Measurements from ENCODE around the gene MFSD6L.
"Not testable (repeated sequence)": the region's sequence is repeated elsewhere in the genome, so short reads cannot be mapped to it uniquely, and the experiment has no call there.

MFSD6L gene

DNA sequence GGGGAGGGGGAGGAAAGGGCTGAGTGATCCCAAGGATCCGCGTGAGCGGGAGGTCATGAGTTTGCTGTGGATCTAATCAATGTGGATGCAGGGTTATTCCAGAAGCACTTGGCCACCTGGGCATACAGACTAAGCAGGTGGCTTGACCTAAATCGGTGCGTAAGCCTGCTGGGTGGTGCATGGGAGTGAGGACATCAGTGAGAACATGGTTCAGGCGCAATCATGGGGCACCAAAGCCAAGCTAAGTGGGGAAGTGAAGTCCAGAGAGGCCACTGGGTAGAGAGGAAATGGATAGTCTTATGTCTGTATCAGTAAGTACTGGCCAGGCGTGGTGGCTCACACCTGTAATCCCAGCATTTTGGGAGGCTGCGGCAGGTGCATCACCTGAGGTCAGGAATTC lies 18.9 kb upstream of the MFSD6L start:
- no peak for TF ChIP-seq CTCF (IDR thresholded peaks at IDR 0.05; ENCODE audit: low read depth, low read length, missing control alignments)
- no peak for DNase-seq (ENCODE audit: low read depth)
- no peak overlapping the region for H3K4me3 ChIP-seq (ENCODE audit: low read depth, low read length)

GRCh38 chr17:8806926-8807550 lies 7.9 kb upstream of the MFSD6L start:
- H3K4me3 ChIP-seq (ENCODE audit: low read depth, low read length), result no peak overlapping the region
- no peak for TF ChIP-seq CTCF (IDR thresholded peaks at IDR 0.05; ENCODE audit: low read depth, low read length, missing control alignments)

DNA sequence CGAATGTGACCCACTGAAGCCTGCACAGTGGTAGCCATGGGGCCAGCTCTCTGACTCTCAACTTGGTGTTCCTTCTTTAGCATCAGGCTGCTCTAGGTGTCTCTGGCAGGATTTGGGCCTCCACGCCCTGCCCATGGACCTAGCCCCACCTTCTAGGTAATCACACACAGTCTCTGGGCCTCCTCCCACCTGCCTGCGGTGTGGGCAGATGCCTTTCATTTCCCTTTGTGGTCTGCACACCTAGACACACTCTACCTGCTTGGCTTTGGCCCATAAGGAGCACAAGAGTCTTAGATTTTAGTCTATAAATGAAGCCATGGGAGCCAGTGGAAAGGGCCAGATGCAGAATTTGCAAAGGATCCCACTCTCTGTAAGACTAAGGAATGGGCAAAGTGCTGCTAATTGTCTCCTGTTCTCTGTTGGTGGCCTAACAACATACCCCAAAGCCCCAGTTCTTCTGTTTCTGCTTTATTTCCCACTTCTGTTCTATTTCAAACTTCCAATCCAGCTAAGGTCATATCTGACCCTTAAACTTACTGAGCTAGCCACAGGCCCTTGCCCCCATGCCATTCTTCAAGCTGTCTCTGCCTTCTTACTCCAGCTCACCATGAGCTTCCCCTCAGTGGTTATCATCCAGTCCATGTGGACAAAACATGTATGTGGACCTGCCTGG lies 7.2 kb upstream of the MFSD6L start:
- TF ChIP-seq CTCF (IDR thresholded peaks at IDR 0.05; ENCODE audit: low read depth, low read length, missing control alignments), result no peak
- H3K4me3 ChIP-seq (ENCODE audit: low read depth, low read length), result no peak overlapping the region
- DNase-seq (ENCODE audit: low read depth), result peak; percentile 42

More at GRCh38 chr17:8806926-8807550, 7.9 kb upstream of the MFSD6L start:
- DNase-seq (ENCODE audit: low read depth), result peak; percentile 98

- H3K4me3 ChIP-seq (ENCODE audit: low read depth, low read length); DNase-seq (ENCODE audit: low read depth): not testable (repeated sequence)
Observed at GRCh38 chr17:8805396-8805795, 6.2 kb upstream of the MFSD6L start.

GRCh38 chr17:8803531-8804420 lies 4.6 kb upstream of the MFSD6L start:
- no peak for TF ChIP-seq CTCF (IDR thresholded peaks at IDR 0.05; ENCODE audit: low read depth, low read length, missing control alignments)
- no peak for DNase-seq (ENCODE audit: low read depth)
- no peak overlapping the region for H3K4me3 ChIP-seq (ENCODE audit: low read depth, low read length)

DNA sequence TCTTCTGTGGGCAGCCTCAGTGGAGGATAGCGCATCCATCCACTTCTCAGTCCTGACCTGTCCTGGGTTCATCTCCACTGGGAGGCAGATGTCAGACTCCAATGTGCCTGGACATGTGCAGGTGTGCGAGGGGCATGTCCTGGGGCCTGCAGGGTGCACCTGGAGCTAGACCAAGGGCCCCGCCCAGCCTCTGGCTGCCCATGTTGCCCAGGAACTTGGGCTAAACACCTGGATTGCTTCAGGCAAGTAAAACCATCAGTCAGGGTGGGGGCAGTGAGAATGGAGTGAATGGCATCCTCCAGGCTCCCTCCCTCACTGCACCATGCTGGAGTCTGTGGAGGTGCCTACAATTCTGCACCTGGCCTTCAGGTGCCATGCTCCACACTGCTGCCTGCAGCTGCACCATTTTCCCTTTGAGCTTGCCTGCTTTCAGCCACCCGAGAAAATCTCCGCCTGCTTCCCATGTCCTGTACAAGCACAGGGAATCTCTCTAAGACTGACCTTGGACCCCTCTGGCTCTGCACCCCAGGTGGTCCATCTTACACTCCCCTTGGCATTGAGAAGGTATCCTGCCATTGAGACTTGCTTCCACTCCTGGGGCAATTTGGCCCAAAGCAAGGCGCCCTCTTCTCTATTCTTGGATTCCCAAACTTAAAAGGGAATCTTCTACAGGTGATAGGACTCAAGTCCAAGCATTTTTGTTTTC lies 2.1 kb upstream of the MFSD6L start:
- no peak overlapping the region for H3K4me3 ChIP-seq (ENCODE audit: low read depth, low read length)
- DNase-seq (ENCODE audit: low read depth), result no peak
- TF ChIP-seq CTCF (IDR thresholded peaks at IDR 0.05; ENCODE audit: low read depth, low read length, missing control alignments), result no peak

DNA sequence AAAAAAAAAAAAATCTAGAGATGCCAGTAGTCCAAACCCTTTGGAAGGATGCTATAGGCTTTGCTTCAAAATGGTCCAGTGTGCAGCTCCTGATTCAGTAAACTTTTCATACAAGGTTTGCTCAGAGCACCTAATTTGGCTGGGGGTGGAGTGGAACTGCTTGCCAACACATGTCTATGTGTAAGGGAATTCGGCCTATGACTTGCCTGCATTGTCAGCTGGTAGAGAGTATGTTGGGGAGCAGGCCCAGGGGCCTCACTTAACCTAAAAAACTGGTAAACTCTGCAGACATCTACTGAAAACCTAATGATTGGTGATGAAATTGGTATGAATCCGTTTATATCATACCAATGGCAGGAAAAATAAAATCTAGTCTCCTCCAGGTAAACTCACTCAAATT lies 1.5 kb upstream of the MFSD6L start:
- H3K4me3 ChIP-seq (ENCODE audit: low read depth, low read length), result no peak overlapping the region
- DNase-seq (ENCODE audit: low read depth), result no peak
- TF ChIP-seq CTCF (IDR thresholded peaks at IDR 0.05; ENCODE audit: low read depth, low read length, missing control alignments), result no peak

All from GM12864 (cell line).